Right atrium auricular region (tissue), 2 donors: Measurements from ENCODE around the gene NECAP2. TPM values are rescaled to one million over a fixed set of nuclear protein-coding genes. Genes with fewer than 3 reads are reported as not detected.
"Not testable (repeated sequence)": the region's sequence is repeated elsewhere in the genome, so short reads cannot be mapped to it uniquely, and the experiment has no call there.

ENCODE experiments used
- DNase-seq: peaks from one replicate; pipeline ENCODE4 v3.0.0-alpha.2; 2019; ENCODE audit warnings: low spot score
- H3K27ac ChIP-seq, 2 donors: fragments of 200-600 bp; sonication (generic); 1 replicate in 1 of 2; 2 replicates in 1 of 2; pipeline ENCODE4 v1.5.1; 2016 to 2019
- H3K27me3 ChIP-seq, 2 donors: fragments of 200-600 bp; sonication (generic); one replicate each; pipeline versions ENCODE4 v1.5.1 to v1.6.0; 2017 to 2019
- H3K36me3 ChIP-seq: fragments of 200-600 bp; sonication (generic); one replicate; pipeline ENCODE4 v1.5.1; 2016
- H3K4me1 ChIP-seq, 2 donors: fragments of 200-600 bp; sonication (generic); one replicate each; pipeline versions ENCODE4 v1.5.1 to v1.6.0; 2017 to 2019
- H3K4me3 ChIP-seq, 2 donors: fragments of 200-600 bp; sonication (generic); 1 replicate in 1 of 2; 2 replicates in 1 of 2; pipeline ENCODE4 v1.5.1; 2017 to 2019; ENCODE audit warnings: mild to moderate bottlenecking in 1 of 2, moderate library complexity in 1 of 2
- H3K9me3 ChIP-seq, 2 donors: fragments of 200-600 bp; sonication (generic); one replicate each; pipeline ENCODE4 v1.5.1; 2019
- total RNA-seq, 2 donors: library from RNA; depleted of rRNA; stranded (reverse); fragments of >200 nt; gene quantifications; one replicate each; pipeline ENCODE4 v1.1.0, GENCODE V29; 2016
- TF ChIP-seq, protein P1 (sequence below), 2 donors: fragments of 200-600 bp; sonication (generic); IDR thresholded peaks; one replicate each; pipeline ENCODE4 v1.5.1; 2019; ENCODE audit warnings: antibody characterized with exemption in 2 of 2

The NECAP2 gene
- total RNA-seq, 2 donors from 2014 or later = 16.2 to 29.9 TPM

DNA sequence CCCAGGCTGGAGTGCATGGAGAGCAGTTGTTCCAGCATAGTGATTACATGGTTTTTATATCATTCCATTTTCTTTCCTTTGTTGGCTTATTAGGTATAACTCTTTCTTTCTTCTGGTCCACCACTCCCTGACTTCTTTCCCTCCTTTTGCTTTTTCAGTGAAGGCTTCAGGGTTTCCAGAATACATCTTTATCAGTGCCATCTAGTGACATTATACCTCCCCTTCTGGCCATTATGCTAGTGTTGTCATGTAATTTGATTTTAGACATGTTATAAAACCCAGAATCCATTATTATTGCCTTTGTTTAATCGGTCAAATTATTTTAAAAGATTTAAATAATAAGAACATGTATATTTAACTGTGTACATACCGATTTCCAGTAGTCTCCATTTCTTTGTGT is 63.0 kb downstream of the NECAP2 start:
- Histone ChIP-seq H3K27ac (no peak overlapping the region), H3K9me3 (no peaks in the 10 kb centered on the region), H3K36me3 (no peaks in the 10 kb centered on the region), H3K4me1 (peaks cover 0 to 6% of the 10 kb centered on the region in 2 donors), H3K4me3 (no peak overlapping the region), H3K27me3 (no peaks in the 10 kb centered on the region)
- TF ChIP-seq, protein P1, sequence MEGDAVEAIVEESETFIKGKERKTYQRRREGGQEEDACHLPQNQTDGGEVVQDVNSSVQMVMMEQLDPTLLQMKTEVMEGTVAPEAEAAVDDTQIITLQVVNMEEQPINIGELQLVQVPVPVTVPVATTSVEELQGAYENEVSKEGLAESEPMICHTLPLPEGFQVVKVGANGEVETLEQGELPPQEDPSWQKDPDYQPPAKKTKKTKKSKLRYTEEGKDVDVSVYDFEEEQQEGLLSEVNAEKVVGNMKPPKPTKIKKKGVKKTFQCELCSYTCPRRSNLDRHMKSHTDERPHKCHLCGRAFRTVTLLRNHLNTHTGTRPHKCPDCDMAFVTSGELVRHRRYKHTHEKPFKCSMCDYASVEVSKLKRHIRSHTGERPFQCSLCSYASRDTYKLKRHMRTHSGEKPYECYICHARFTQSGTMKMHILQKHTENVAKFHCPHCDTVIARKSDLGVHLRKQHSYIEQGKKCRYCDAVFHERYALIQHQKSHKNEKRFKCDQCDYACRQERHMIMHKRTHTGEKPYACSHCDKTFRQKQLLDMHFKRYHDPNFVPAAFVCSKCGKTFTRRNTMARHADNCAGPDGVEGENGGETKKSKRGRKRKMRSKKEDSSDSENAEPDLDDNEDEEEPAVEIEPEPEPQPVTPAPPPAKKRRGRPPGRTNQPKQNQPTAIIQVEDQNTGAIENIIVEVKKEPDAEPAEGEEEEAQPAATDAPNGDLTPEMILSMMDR (IDR thresholded peaks at IDR 0.05) = no peak
- DNase-seq = no peak

DNA sequence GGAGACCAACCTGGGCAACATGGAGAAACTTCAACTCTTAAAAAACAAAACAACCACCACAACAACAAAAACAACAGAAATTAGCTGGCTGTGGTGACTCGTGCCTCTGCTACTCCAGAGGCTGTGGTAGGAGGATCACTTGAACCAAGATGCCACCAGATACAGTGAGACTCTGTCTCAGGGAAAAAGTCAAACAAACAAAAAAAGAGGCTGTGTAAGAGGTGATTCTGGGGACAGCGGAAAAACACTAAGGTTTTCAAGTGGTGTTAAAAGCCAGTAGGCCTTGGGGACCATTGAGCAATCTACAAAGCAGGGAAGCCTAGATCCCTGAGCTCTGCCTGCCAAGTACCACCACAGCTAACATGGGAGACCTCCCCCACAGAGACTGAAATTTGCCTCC is 65.3 kb downstream of the NECAP2 start:
- H3K36me3 ChIP-seq, H3K27me3 ChIP-seq, DNase-seq, H3K27ac ChIP-seq, H3K4me1 ChIP-seq, H3K9me3 ChIP-seq, H3K4me3 ChIP-seq: not testable (repeated sequence)

DNA sequence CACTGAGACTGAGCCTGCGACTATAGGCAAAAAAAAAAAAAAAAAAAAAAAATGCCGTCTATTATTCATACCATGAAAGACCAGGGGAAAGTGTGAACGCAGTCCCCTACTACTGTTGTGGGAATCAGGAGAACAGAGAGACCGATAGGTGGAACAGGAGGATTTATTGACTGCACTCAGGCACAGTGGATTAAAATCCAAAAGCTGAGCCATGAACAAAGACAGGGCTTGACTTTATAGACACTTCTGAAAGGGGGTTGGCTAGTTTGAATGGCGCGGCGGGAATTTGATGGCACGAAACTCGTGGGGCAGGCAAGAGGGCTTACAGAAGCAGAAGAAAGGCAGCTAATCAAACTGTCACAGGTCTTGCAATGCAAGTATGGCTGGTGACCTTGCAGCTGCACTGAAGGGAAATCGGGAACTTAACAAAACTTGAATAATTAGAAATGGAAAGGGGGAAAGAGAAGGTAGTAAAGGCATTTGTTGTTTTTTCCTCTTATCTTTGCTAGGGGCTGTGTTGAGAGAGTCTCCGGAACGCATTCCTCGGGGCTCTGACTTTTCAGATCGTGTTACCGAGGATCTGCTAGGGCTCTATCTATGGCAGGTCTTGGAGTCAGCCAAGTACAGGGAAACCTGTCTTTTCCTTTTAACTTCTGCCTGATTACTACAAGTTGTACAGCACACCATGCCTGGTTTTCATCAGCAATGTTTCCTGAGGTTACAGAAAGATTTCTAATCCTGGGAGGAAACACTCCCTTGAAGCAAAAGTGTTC is 66.0 kb downstream of the NECAP2 start:
- DNase-seq, H3K4me3 ChIP-seq, H3K27me3 ChIP-seq, H3K36me3 ChIP-seq, H3K4me1 ChIP-seq, H3K9me3 ChIP-seq, H3K27ac ChIP-seq: not testable (repeated sequence)

DNA sequence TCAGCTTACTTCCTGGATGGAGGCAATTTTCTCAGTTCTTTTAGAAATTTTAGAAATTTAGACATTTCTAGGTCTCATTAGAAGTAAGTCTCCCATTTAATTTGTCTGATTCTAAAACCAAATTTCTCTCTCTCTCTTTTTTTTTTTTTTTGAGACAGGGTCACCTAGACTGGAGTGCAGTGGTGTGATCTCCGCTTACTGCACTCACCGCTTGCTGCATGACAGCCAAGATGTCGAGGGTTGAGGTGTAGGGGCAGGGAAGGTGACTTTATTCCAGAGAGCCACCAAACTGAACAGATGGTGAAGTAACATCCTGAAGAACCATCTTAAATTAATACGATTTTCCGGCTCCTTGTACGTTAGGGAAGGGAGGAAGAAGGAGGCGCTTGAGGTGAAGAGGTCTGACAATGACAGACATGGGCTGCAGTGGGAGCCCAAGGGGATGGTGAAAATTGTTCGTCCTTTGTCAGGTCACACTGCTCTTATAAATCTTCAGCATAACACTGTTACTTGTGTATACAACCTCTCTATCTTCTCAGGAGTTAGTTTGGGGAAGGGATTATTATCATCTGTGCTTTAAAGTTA is 68.4 kb downstream of the NECAP2 start:
- H3K27me3 ChIP-seq, H3K36me3 ChIP-seq, H3K4me1 ChIP-seq, H3K9me3 ChIP-seq, DNase-seq, H3K27ac ChIP-seq, H3K4me3 ChIP-seq: not testable (repeated sequence)

Other genes with a start within 250 kb of the NECAP2 start
- gene ARHGEF19, start 228.1 kb upstream of the NECAP2 start, total RNA-seq = 1 to 10 TPM; 1.5 to 4.8 TPM
- gene CPLANE2, start 203.5 kb upstream of the NECAP2 start, total RNA-seq = 1 to 10 TPM; 4.4 to 5.0 TPM
- gene FBXO42, start 88.2 kb upstream of the NECAP2 start, total RNA-seq = 10 to 100 TPM; 11.9 to 16.5 TPM
- 10 to 100 TPM; 54.4 to 81.2 TPM for gene SZRD1, start 73.5 kb upstream of the NECAP2 start, total RNA-seq
- not detected for gene SPATA21, start 3.3 kb upstream of the NECAP2 start, total RNA-seq
- not detected for gene RNU1-1, start 73.6 kb downstream of the NECAP2 start, total RNA-seq
- gene NBPF1, start 172.8 kb downstream of the NECAP2 start, total RNA-seq = 10 to 100 TPM; 15.1 to 20.0 TPM
- gene RNU1-3, start 226.2 kb downstream of the NECAP2 start, total RNA-seq = not detected